NCI-H146 treated with DMSO at 0.1 percent for 48 hours (cell line): Measurements from ENCODE around the gene IKZF1.

ENCODE experiments used
- DNase-seq: peaks from one replicate; lab custom pipeline; 2025; ENCODE audit not compliant: unreplicated experiment; lab: John Stamatoyannopoulos, UW

IKZF1 gene

GRCh38 chr7:50436133-50436806 lies 131.8 kb downstream of the IKZF1 start:
- DNase-seq, result no peak

DNA sequence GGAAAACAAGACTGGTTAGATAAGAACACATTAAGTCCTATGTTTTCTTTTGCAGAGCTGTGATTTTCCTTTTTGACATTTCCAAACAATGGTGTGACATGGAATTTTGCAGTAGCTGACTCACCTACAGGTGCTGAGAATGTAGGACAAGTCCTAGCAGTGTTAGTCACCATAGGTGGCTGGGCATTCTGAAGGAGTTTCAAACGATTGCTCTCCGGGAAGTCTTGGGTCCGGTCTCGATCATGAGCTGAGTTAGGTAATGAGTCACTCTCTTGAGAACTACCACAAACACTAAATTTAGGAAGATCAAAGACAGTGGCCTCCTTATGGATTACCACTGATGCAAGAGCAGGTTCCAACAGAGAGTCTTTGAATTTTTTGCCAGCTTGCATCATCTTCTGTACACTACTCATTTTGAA lies 142.0 kb downstream of the IKZF1 start:
- DNase-seq, result no peak

- no peak for DNase-seq
These were observed 144.3 kb downstream of the IKZF1 start for GRCh38 chr7:50448823-50449222.

DNA sequence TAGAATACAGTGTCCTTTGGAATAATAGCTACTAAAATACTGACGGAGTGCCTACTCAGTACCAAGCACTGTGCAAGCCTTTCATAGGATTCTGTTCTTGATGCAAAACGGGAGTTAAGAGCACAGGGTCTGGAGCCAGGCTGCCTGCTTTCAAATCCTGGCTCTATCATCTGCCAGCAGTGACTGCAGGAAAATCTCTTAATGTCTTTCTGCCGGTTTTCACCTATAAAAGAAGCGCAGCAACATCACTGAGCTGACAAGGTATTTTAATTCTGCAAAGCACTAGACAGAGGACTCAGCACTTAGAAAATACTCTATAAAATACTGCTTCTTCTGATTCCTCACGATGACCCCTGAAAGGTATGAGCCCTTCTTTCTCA lies 145.0 kb downstream of the IKZF1 start:
- DNase-seq, result no peak

GRCh38 chr7:50449881-50450589 lies 145.5 kb downstream of the IKZF1 start, which contains the start of gene FIGNL1:
TSS of gene FIGNL1 (minus strand) at chr7:50450350. CDS start at chr7:50447287, 3,063 bp downstream.
- DNase-seq, result peak; percentile 61

- peak; percentile 30 for DNase-seq
These were observed 146.1 kb downstream of the IKZF1 start for GRCh38 chr7:50450590-50451032.
